ENCODE data around the gene SDCCAG8. TPM values are rescaled to one million over a fixed set of nuclear protein-coding genes. Genes with fewer than 3 reads are reported as not detected.

The SDCCAG8 gene
- total and polyA plus RNA-seq, 2 of the 8 experiments (the other 6 are each of a cell fraction or from before 2014, with no cell fraction given), result 15.6 to 21.0 TPM

GRCh38 chr1:243507672-243508302 lies 251.9 kb downstream of the SDCCAG8 start:
- Histone ChIP-seq H2BK12ac (ENCODE audit: low read depth, low read length) (no peak overlapping the region), H4K8ac (ENCODE audit: extremely low read depth, insufficient read depth, low read length) (no peak overlapping the region), H4K20me1 (replicated peaks in 1 of 2; ENCODE audit: control insufficient read depth in 1 of 2, insufficient read depth in 2 of 2, low read length in 2 of 2) (no peaks in the 10 kb centered on the region), H3K4me3 (ENCODE audit: extremely low read depth in 1 of 4, insufficient read depth in 2 of 4, low read depth in 3 of 4, low read length in 4 of 4) (no peak overlapping the region), H3K23me2 (ENCODE audit: low read depth, low read length) (no peaks in the 10 kb centered on the region), H3K9me3 (ENCODE audit: insufficient read depth in 2 of 2, low read depth in 1 of 2, low read length in 1 of 2) (no peaks in the 10 kb centered on the region), H4K5ac (ENCODE audit: insufficient read length, low read depth, low read length) (no peak overlapping the region), H4K91ac (replicated peaks; ENCODE audit: insufficient read length, low read length) (no peak overlapping the region), H3K79me1 (ENCODE audit: low read depth, low read length) (no peaks in the 10 kb centered on the region; the same call in 1 of the 2 replicates), H3K27ac (ENCODE audit: low read depth, low read length) (no peak overlapping the region), H3K27me3 (replicated peaks in 1 of 4; ENCODE audit: control insufficient read depth in 3 of 4, extremely low read depth in 1 of 4, insufficient read depth in 3 of 4, low read length in 3 of 4) (no peaks in the 10 kb centered on the region), H3K4ac (replicated peaks; ENCODE audit: insufficient read length, low read depth, low read length) (no peak overlapping the region), H2AFZ (ENCODE audit: low read length) (no peak overlapping the region), H3K9ac (replicated peaks in 1 of 4; ENCODE audit: extremely low read depth in 1 of 4, low read depth in 3 of 4, low read length in 3 of 4) (no peak overlapping the region), H2BK5ac (ENCODE audit: low read depth, low read length) (no peak overlapping the region), H2BK15ac (ENCODE audit: low read length) (no peak overlapping the region), H3K18ac (ENCODE audit: extremely low read depth, low read length) (no peak overlapping the region), H2BK20ac (ENCODE audit: low read length) (no peak overlapping the region), H3K4me2 (ENCODE audit: insufficient read depth in 1 of 2, low read depth in 2 of 2, low read length in 2 of 2) (no peak overlapping the region), H3K36me3 (ENCODE audit: control insufficient read depth in 2 of 4, insufficient read depth in 4 of 4, low read length in 3 of 4) (no peaks in the 10 kb centered on the region; a peak in 2 of 8 replicates), H3K56ac (replicated peaks; ENCODE audit: insufficient read length, low read depth, low read length) (no peak overlapping the region), H3K79me2 (ENCODE audit: control insufficient read depth in 1 of 2, insufficient read depth in 2 of 2, low read length in 2 of 2) (no peaks in the 10 kb centered on the region), H3K23ac (ENCODE audit: insufficient read length) (no peak overlapping the region), H3K14ac (ENCODE audit: insufficient read length) (no peak overlapping the region), H2AK5ac (ENCODE audit: low read depth, low read length) (no peak overlapping the region), H2BK120ac (replicated peaks; ENCODE audit: low read depth, low read length) (no peak overlapping the region), H3K4me1 (replicated peaks in 1 of 4; ENCODE audit: control insufficient read depth in 3 of 4, insufficient read depth in 4 of 4, low read length in 3 of 4) (peaks cover 0 to 12% (median 6%) of the 10 kb centered on the region in 4 experiments; a peak in 6 of 7 replicates)
- ChIA-PET CTCF (ENCODE audit: partially characterized antibody) (interaction anchor here (0.7 to 1.9 kb wide), 4 partner anchors 12 to 726 kb away, joined by 3 to 9 read pairs (median 3); no protein-coding TSS in a partner anchor), POLR2A (ENCODE audit: partially characterized antibody) (interaction anchor here (0.7 kb wide), 1 partner anchor 17 kb away, joined by 3 read pairs; no protein-coding TSS in a partner anchor)
- FAIRE-seq (no peak), DNase-seq (ENCODE audit: low read depth in 1 of 2, low spot score in 2 of 2) (no peak)
- no peak for TF ChIP-seq HDAC2 (IDR thresholded peaks at IDR 0.05; ENCODE audit: borderline replicate concordance in 1 of 2, low read depth in 2 of 2, low read length in 2 of 2)
- no peak for TF ChIP-seq BACH1 (IDR thresholded peaks at IDR 0.05; ENCODE audit: low read length)
- TF ChIP-seq RBBP5 (IDR thresholded peaks at IDR 0.05; ENCODE audit: borderline replicate concordance, low read depth, low read length), result no peak
- no peak for TF ChIP-seq SIN3A (conservative IDR thresholded peaks at IDR 0.05 in 1 of 2, IDR thresholded peaks at IDR 0.05 in 1 of 2; ENCODE audit: low read depth in 1 of 2, low read length in 2 of 2)
- 87% methylated on average over 8 of the region's 8 CpGs; no CpG with 5 or more reads in 1 of the 2 experiments for WGBS, 2 experiments (ENCODE audit: extremely low coverage in 1 of 2, insufficient coverage in 1 of 2, insufficient read length in 1 of 2, insufficient replicate concordance in 2 of 2, low coverage in 1 of 2, low lambda C conversion rate in 2 of 2, missing lambda C conversion rate in 1 of 2)

Measured in H1 (cell line).